Measurements from ENCODE around the gene TMEM132A. TPM values are rescaled to one million over a fixed set of nuclear protein-coding genes. Genes with fewer than 3 reads are reported as not detected.

TMEM132A gene
- total and polyA plus RNA-seq, 2 donors (not counting 1 experiment from before 2014, with no cell fraction given), result 6.9 to 13.2 TPM

- no peak overlapping the region for H3K4me2 ChIP-seq (ENCODE audit: extremely low read depth, insufficient read depth, low read length)
- H3K27ac ChIP-seq (ENCODE audit: insufficient read depth, low read length), result no peak overlapping the region
- H4K20me1 ChIP-seq (ENCODE audit: control insufficient read depth, extremely low read depth, insufficient read depth, low read length), result no peaks in the 10 kb centered on the region
- H3K27me3 ChIP-seq (ENCODE audit: control insufficient read depth, insufficient read depth, low read length), result no peaks in the 10 kb centered on the region
- DNase-seq (ENCODE audit: low read depth in 2 of 2), result no peak
- no peak overlapping the region for H3K4me3 ChIP-seq (replicated peaks in 1 of 4; ENCODE audit: control extremely low read depth in 1 of 4, insufficient read depth in 1 of 4, low read depth in 3 of 4, low read length in 4 of 4)
- H3K9ac ChIP-seq (ENCODE audit: insufficient read depth, low read length), result no peak overlapping the region
- H3K79me2 ChIP-seq (ENCODE audit: control insufficient read depth, insufficient read depth, low read length), result no peaks in the 10 kb centered on the region
- H2AFZ ChIP-seq (ENCODE audit: low read length), result no peak overlapping the region
- no peak for TF ChIP-seq CTCF (conservative IDR thresholded peaks at IDR 0.05 in 1 of 2, IDR thresholded peaks at IDR 0.05 in 1 of 2; ENCODE audit: low read depth in 1 of 2, low read length in 2 of 2)
- TF ChIP-seq EZH2 (IDR thresholded peaks at IDR 0.05; ENCODE audit: low read length, missing control alignments), result no peak
- no peaks in the 10 kb centered on the region for H3K36me3 ChIP-seq (ENCODE audit: control insufficient read depth, insufficient read depth, low read length)
- H3K9me3 ChIP-seq (ENCODE audit: control insufficient read depth, insufficient read depth, low read depth, low read length), result no peaks in the 10 kb centered on the region
- no peaks in the 10 kb centered on the region for H3K4me1 ChIP-seq (ENCODE audit: control insufficient read depth, extremely low read depth, insufficient read depth, low read length)
These were observed 11.6 kb downstream of the TMEM132A start for GRCh38 chr11:60935676-60936442.

GRCh38 chr11:60936467-60937143 lies 12.3 kb downstream of the TMEM132A start:
- no peak overlapping the region for H2AFZ ChIP-seq (ENCODE audit: low read length)
- H3K36me3 ChIP-seq (ENCODE audit: control insufficient read depth, insufficient read depth, low read length), result peaks cover 2% of the 10 kb centered on the region
- no peaks in the 10 kb centered on the region for H3K4me1 ChIP-seq (ENCODE audit: control insufficient read depth, extremely low read depth, insufficient read depth, low read length)
- DNase-seq (ENCODE audit: low read depth in 2 of 2), result no peak
- no peak overlapping the region for H3K4me2 ChIP-seq (ENCODE audit: extremely low read depth, insufficient read depth, low read length)
- no peak overlapping the region for H3K9ac ChIP-seq (ENCODE audit: insufficient read depth, low read length)
- TF ChIP-seq EZH2 (IDR thresholded peaks at IDR 0.05; ENCODE audit: low read length, missing control alignments) (no peak), CTCF (conservative IDR thresholded peaks at IDR 0.05 in 1 of 2, IDR thresholded peaks at IDR 0.05 in 1 of 2; ENCODE audit: low read depth in 1 of 2, low read length in 2 of 2) (no peak)
- no peak overlapping the region for H3K4me3 ChIP-seq (replicated peaks in 1 of 4; ENCODE audit: control extremely low read depth in 1 of 4, insufficient read depth in 1 of 4, low read depth in 3 of 4, low read length in 4 of 4)
- no peaks in the 10 kb centered on the region for H3K79me2 ChIP-seq (ENCODE audit: control insufficient read depth, insufficient read depth, low read length)
- H4K20me1 ChIP-seq (ENCODE audit: control insufficient read depth, extremely low read depth, insufficient read depth, low read length), result no peaks in the 10 kb centered on the region
- no peaks in the 10 kb centered on the region for H3K27me3 ChIP-seq (ENCODE audit: control insufficient read depth, insufficient read depth, low read length)
- H3K9me3 ChIP-seq (ENCODE audit: control insufficient read depth, insufficient read depth, low read depth, low read length), result no peaks in the 10 kb centered on the region
- no peak overlapping the region for H3K27ac ChIP-seq (ENCODE audit: insufficient read depth, low read length)

GRCh38 chr11:60937144-60937527 lies 12.9 kb downstream of the TMEM132A start:
- Histone ChIP-seq H3K4me3 (replicated peaks in 1 of 4; ENCODE audit: control extremely low read depth in 1 of 4, insufficient read depth in 1 of 4, low read depth in 3 of 4, low read length in 4 of 4) (no peak overlapping the region), H4K20me1 (ENCODE audit: control insufficient read depth, extremely low read depth, insufficient read depth, low read length) (no peaks in the 10 kb centered on the region), H3K4me2 (ENCODE audit: extremely low read depth, insufficient read depth, low read length) (no peak overlapping the region), H3K36me3 (ENCODE audit: control insufficient read depth, insufficient read depth, low read length) (peaks cover 4% of the 10 kb centered on the region), H2AFZ (ENCODE audit: low read length) (no peak overlapping the region), H3K27ac (ENCODE audit: insufficient read depth, low read length) (no peak overlapping the region), H3K27me3 (ENCODE audit: control insufficient read depth, insufficient read depth, low read length) (no peaks in the 10 kb centered on the region), H3K79me2 (ENCODE audit: control insufficient read depth, insufficient read depth, low read length) (no peaks in the 10 kb centered on the region), H3K9me3 (ENCODE audit: control insufficient read depth, insufficient read depth, low read depth, low read length) (no peaks in the 10 kb centered on the region), H3K4me1 (ENCODE audit: control insufficient read depth, extremely low read depth, insufficient read depth, low read length) (no peaks in the 10 kb centered on the region), H3K9ac (ENCODE audit: insufficient read depth, low read length) (no peak overlapping the region)
- DNase-seq (ENCODE audit: low read depth in 2 of 2), result no peak
- no peak for TF ChIP-seq EZH2 (IDR thresholded peaks at IDR 0.05; ENCODE audit: low read length, missing control alignments)
- TF ChIP-seq CTCF (conservative IDR thresholded peaks at IDR 0.05 in 1 of 2, IDR thresholded peaks at IDR 0.05 in 1 of 2; ENCODE audit: low read depth in 1 of 2, low read length in 2 of 2), result no peak
